PFSK-1 (cell line): ENCODE data around the gene KLF13.

Experiments
- FOXP2 ChIP-seq: optimal IDR thresholded peaks from 2 replicates; pipeline ENCODE3; 2011; ENCODE audit warnings: borderline replicate concordance, control low read depth, inconsistent platforms; ENCODE audit not compliant: insufficient read depth; ENCODE audit errors: extremely low read length, extremely low read depth
- POLR2AphosphoS5 ChIP-seq: IDR thresholded peaks from 2 replicates; pipeline ENCODE4 v1.6.1; 2012; ENCODE audit warnings: low read depth, mild to moderate bottlenecking, control low read depth, low read length, moderate library complexity
- SIN3A ChIP-seq: IDR thresholded peaks from 2 replicates; pipeline ENCODE4 v1.6.1; 2012; ENCODE audit warnings: mild to moderate bottlenecking, low read length, moderate library complexity, borderline replicate concordance; ENCODE audit not compliant: insufficient read depth
- TAF1 ChIP-seq: IDR thresholded peaks from 2 replicates; pipeline ENCODE4 v1.6.1; 2012; ENCODE audit warnings: low read length, control low read depth, borderline replicate concordance; ENCODE audit not compliant: insufficient read depth
- TF ChIP-seq, protein P1 (sequence below), 2 experiments: IDR thresholded peaks; 2 replicates each; pipeline versions ENCODE4 v1.6.1 to v1.8.0; 2011 to 2012; ENCODE audit warnings: low read depth in 2 of 2, low read length in 2 of 2, control low read depth in 1 of 2, inconsistent platforms in 1 of 2, mild to moderate bottlenecking in 1 of 2, moderate library complexity in 1 of 2; ENCODE audit not compliant: insufficient read depth in 1 of 2

The KLF13 gene

DNA sequence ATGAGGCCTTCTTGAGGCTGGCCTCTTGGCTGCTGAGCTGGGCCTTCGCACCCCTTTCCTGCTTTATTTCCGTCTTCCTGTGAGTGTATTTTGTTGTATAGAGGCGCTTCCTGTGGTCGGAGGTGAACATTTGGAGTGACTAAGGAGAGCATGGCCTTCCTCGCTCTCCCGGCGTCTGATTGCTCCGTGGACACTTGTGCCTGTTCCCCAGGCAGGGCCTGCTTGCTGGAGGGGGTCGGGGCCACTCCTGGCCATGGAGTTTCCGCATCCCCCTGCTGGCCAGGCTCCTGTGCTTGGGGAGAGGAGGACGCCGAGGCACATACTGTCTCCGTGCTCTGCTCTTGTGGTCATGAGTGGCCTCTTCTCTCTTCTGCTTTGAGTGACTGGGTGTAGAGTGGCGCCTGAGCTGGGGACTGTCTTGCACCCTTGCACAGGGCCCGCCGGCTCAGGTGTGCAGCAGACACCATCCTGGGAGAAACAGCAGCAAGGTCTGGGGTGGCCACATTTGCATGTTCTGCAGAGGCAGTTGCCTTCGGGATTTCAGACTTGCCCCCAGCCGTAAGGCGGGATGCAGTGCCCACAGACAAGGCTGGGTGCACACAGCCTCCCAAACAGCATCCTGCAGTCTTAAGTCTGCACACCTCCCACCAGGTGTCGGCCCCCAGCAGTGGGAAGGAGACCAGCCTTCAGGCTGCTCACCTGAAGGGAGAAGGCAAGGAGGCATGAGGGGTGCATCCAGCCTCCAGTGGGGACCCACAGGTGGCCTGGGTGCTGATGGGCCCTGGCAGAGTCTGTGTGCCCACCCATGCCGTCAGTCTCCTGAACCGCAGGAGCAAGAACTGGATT lies 16.4 kb downstream of the KLF13 start:
- no peak for TF ChIP-seq SIN3A
- TF ChIP-seq POLR2AphosphoS5 = no peak
- TF ChIP-seq TAF1 = no peak
- TF ChIP-seq, protein P1, sequence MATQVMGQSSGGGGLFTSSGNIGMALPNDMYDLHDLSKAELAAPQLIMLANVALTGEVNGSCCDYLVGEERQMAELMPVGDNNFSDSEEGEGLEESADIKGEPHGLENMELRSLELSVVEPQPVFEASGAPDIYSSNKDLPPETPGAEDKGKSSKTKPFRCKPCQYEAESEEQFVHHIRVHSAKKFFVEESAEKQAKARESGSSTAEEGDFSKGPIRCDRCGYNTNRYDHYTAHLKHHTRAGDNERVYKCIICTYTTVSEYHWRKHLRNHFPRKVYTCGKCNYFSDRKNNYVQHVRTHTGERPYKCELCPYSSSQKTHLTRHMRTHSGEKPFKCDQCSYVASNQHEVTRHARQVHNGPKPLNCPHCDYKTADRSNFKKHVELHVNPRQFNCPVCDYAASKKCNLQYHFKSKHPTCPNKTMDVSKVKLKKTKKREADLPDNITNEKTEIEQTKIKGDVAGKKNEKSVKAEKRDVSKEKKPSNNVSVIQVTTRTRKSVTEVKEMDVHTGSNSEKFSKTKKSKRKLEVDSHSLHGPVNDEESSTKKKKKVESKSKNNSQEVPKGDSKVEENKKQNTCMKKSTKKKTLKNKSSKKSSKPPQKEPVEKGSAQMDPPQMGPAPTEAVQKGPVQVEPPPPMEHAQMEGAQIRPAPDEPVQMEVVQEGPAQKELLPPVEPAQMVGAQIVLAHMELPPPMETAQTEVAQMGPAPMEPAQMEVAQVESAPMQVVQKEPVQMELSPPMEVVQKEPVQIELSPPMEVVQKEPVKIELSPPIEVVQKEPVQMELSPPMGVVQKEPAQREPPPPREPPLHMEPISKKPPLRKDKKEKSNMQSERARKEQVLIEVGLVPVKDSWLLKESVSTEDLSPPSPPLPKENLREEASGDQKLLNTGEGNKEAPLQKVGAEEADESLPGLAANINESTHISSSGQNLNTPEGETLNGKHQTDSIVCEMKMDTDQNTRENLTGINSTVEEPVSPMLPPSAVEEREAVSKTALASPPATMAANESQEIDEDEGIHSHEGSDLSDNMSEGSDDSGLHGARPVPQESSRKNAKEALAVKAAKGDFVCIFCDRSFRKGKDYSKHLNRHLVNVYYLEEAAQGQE (IDR thresholded peaks at IDR 0.05; ENCODE audit: insufficient read depth in 1 of 2, low read depth in 2 of 2, low read length in 2 of 2) = no peak

DNA sequence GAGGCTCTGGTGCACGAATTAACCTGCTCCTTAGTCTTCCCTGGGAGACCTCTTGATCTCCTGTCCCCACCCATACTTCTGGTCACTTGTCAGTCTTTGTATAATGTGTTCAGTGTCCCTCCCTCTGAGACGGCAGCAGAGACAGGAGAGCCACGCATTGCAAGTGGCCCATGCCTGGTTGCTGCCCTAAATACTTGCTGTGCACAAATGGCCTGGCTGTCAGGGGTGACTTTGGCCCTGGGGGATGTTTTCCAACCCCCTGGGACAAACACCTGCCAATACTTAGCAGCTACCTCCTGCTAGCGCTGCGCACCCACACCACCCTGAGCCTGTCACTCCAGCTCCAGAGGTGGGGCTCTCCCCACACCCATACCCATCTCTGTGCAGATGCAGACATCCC lies 17.2 kb downstream of the KLF13 start:
- TF ChIP-seq POLR2AphosphoS5 = no peak
- TF ChIP-seq, protein P1 (IDR thresholded peaks at IDR 0.05; ENCODE audit: insufficient read depth in 1 of 2, low read depth in 2 of 2, low read length in 2 of 2) = no peak
- no peak for TF ChIP-seq TAF1
- no peak for TF ChIP-seq SIN3A
- no peak for TF ChIP-seq FOXP2

DNA sequence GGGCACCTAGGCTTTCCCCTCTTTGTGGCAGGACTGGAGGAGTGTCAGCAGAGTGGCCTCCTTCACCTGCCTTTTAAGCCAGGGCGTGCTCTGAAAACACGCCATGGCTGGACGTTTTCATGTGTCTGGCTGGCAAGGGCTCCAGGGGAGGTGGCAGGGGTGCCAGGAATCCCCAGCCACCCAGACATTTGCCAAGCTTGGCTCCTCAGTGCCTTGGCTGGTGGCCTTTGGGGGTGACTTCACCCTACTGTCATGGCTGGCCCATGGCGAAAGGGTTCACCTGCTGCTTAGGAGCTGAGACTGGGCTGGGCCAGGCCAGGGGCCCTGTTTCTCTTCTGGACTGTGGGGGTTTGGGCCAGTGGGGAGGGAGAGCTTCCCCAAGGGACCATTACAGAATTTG lies 17.6 kb downstream of the KLF13 start:
- TF ChIP-seq FOXP2 = no peak
- no peak for TF ChIP-seq TAF1
- TF ChIP-seq SIN3A = no peak
- TF ChIP-seq, protein P1 (IDR thresholded peaks at IDR 0.05; ENCODE audit: insufficient read depth in 1 of 2, low read depth in 2 of 2, low read length in 2 of 2) = no peak
- TF ChIP-seq POLR2AphosphoS5 = no peak

DNA sequence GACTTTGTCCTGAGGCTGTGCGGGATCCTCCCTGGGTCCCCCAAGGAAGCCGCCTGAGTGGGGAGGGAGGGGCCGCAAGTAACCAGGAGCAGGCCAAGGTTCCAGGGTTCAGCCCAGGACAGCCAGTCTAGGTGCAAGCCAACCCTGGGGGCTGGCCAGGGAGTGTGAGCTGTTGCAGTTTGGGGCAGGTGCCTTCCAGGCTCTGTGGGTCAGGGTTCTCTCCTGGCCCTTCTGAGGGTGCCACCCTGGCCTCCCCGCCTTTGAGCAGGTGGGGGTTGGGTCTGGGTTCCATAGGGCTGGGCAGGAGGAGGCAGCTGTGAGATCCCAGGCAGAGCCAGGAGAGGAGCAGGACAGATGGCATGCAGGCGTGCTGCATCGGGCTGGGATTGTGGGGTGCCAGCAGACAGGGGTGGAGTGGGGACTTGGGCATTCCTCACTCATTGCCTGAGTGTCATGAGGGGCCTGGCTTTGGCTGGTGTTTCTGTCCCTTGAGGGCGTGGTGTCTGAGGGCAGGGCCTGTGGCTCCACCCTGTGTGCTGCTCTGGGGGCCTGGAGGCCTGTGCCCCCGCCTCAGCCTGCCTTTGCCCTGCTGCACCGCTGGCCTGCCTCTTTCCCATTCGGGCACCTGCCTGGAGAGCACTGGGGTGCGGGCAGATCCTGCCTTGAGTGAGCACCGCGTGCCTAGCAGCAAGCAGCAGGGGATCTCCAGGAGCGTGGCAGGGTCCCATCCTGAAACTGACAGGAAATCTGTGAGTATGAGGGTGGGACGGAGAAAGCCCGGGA lies 18.4 kb downstream of the KLF13 start:
- TF ChIP-seq POLR2AphosphoS5 = no peak
- TF ChIP-seq TAF1 = no peak
- TF ChIP-seq, protein P1 (IDR thresholded peaks at IDR 0.05; ENCODE audit: insufficient read depth in 1 of 2, low read depth in 2 of 2, low read length in 2 of 2) = no peak
- no peak for TF ChIP-seq SIN3A
- TF ChIP-seq FOXP2 = no peak
